Measurements from ENCODE around the gene ZNF691.

DNA sequence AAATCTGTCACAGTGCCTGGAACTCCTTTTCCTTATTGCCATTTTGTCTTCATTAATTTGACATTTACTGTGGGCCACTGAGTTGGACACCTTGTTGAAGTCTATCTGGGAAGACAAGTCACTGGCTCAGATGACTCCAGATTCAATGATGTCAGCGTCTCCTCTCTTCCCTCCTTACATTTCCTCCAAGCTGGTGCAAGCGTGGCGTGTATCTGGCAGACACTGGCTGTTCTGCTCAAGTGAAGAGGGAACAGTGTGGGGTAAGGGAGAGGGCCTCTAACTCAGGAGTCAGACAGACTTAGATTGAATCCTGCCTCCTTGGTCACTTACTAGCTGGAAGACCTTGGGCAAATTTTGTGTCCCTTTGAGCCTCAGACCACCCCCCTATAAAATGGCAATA lies 8.7 kb upstream of the ZNF691 start:
- TF ChIP-seq POLR2A (IDR thresholded peaks at IDR 0.05): no peak
- TF ChIP-seq, protein P1, sequence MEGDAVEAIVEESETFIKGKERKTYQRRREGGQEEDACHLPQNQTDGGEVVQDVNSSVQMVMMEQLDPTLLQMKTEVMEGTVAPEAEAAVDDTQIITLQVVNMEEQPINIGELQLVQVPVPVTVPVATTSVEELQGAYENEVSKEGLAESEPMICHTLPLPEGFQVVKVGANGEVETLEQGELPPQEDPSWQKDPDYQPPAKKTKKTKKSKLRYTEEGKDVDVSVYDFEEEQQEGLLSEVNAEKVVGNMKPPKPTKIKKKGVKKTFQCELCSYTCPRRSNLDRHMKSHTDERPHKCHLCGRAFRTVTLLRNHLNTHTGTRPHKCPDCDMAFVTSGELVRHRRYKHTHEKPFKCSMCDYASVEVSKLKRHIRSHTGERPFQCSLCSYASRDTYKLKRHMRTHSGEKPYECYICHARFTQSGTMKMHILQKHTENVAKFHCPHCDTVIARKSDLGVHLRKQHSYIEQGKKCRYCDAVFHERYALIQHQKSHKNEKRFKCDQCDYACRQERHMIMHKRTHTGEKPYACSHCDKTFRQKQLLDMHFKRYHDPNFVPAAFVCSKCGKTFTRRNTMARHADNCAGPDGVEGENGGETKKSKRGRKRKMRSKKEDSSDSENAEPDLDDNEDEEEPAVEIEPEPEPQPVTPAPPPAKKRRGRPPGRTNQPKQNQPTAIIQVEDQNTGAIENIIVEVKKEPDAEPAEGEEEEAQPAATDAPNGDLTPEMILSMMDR (IDR thresholded peaks at IDR 0.05): no peak

Data from lower leg skin (tissue), 3 donors.